Mesodermal cell (in vitro differentiated cells): Measurements from ENCODE around the gene FAM9C. TPM values are rescaled to one million over a fixed set of nuclear protein-coding genes. Genes with fewer than 3 reads are reported as not detected.
"Not testable (repeated sequence)": the region's sequence is repeated elsewhere in the genome, so short reads cannot be mapped to it uniquely, and the experiment has no call there.

ENCODE experiments used
- H3K27ac ChIP-seq: 2 replicates; pipeline ENCODE4 v1.7.0; 2013; ENCODE audit warnings: mild to moderate bottlenecking, low read depth, low read length, moderate library complexity; ENCODE audit not compliant: severe bottlenecking
- H3K36me3 ChIP-seq: 2 replicates; pipeline ENCODE4 v1.7.1; 2013; ENCODE audit warnings: mild to moderate bottlenecking, low read length, moderate library complexity; ENCODE audit not compliant: control insufficient read depth, insufficient read depth
- H3K4me1 ChIP-seq: one replicate; pipeline ENCODE4 v1.7.1; 2013; ENCODE audit warnings: mild to moderate bottlenecking, low read length; ENCODE audit not compliant: insufficient read depth, control insufficient read depth, poor library complexity, severe bottlenecking
- H3K4me3 ChIP-seq: 2 replicates; pipeline ENCODE4 v1.7.0; 2013; ENCODE audit warnings: low read length, control low read depth, mild to moderate bottlenecking; ENCODE audit not compliant: insufficient read depth, poor library complexity, severe bottlenecking; ENCODE audit errors: extremely low read depth
- H3K9me3 ChIP-seq: 2 replicates; pipeline ENCODE4 v1.7.1; 2013; ENCODE audit warnings: mild to moderate bottlenecking, low read length, moderate library complexity; ENCODE audit not compliant: control insufficient read depth
- WGBS, 2 experiments: methylation state at CpG; one replicate each; pipeline ENCODE4 v1.1.5; 2013; ENCODE audit warnings: missing lambda C conversion rate in 2 of 2; ENCODE audit not compliant: insufficient coverage in 2 of 2; 5-methylcytosine and 5-hydroxymethylcytosine counted together
- polyA plus RNA-seq, 2 experiments: library from polyadenylated mRNA; stranded (reverse); fragments of 50-300 nt; gene quantifications; one replicate each; pipeline ENCODE4 v1.2.3, GENCODE V29; 2013

FAM9C gene
- polyA plus RNA-seq (2013, experiment 1 of 2), result not detected
- polyA plus RNA-seq (2013, experiment 2 of 2), result not detected

GRCh38 chrX:13044441-13044840 lies at the start of gene FAM9C:
Gene FAM9C, minus strand, starts transcription at chrX:13044620. Its CDS starts 831 bp downstream, at chrX:13043789.
- Histone ChIP-seq H3K27ac (no peak within 1 kb of the TSS), H3K9me3 (no peaks in the 10 kb centered on the region), H3K4me3 (no peak within 1 kb of the TSS), H3K4me1 (no peaks in the 10 kb centered on the region), H3K36me3 (no peaks in the 10 kb centered on the region)
- 87% methylated on average over 10 of the region's 21 CpGs; no CpG with 5 or more reads in 1 of the 2 experiments for WGBS, 2 experiments

GRCh38 chrX:13093529-13094140 lies 49.2 kb upstream of the FAM9C start:
- H3K27ac ChIP-seq, result no peak overlapping the region
- 94% methylated on average over 2 of the region's 6 CpGs; no CpG with 5 or more reads in 1 of the 2 experiments for WGBS, 2 experiments
- no peak overlapping the region for H3K4me3 ChIP-seq
- H3K36me3 ChIP-seq, result no peaks in the 10 kb centered on the region
- H3K9me3 ChIP-seq, result peaks cover 6% of the 10 kb centered on the region
- H3K4me1 ChIP-seq, result peaks cover 15% of the 10 kb centered on the region

- Histone ChIP-seq H3K4me3 (no peak overlapping the region), H3K4me1 (peaks cover 15% of the 10 kb centered on the region), H3K9me3 (no peaks in the 10 kb centered on the region), H3K27ac (no peak overlapping the region), H3K36me3 (no peaks in the 10 kb centered on the region)
- 98 to 100% methylated on average over 3 to 6 of the region's 7 CpGs for WGBS, 2 experiments
Observed at GRCh38 chrX:13092455-13092941, 48.1 kb upstream of the FAM9C start.

GRCh38 chrX:13091111-13091765 lies 46.8 kb upstream of the FAM9C start:
- H3K4me1 ChIP-seq, result peaks cover 15% of the 10 kb centered on the region
- WGBS, 2 experiments, result 60% methylated on average over 1 of the region's 6 CpGs; no CpG with 5 or more reads in 1 of the 2 experiments
- H3K27ac ChIP-seq, result no peak overlapping the region
- H3K36me3 ChIP-seq, result no peaks in the 10 kb centered on the region
- no peak overlapping the region for H3K4me3 ChIP-seq
- H3K9me3 ChIP-seq, result no peaks in the 10 kb centered on the region

- WGBS, 2 experiments, result 90 to 93% methylated on average over 4 to 5 of the region's 14 CpGs
- Histone ChIP-seq H3K4me1 (peaks cover 11% of the 10 kb centered on the region), H3K36me3 (no peaks in the 10 kb centered on the region), H3K4me3 (no peak overlapping the region), H3K27ac (no peak overlapping the region), H3K9me3 (no peaks in the 10 kb centered on the region)
Observed at GRCh38 chrX:13090339-13091110, 46.1 kb upstream of the FAM9C start.

GRCh38 chrX:13090027-13090338 lies 45.6 kb upstream of the FAM9C start:
- no peak overlapping the region for H3K27ac ChIP-seq
- H3K9me3 ChIP-seq, result no peaks in the 10 kb centered on the region
- H3K4me3 ChIP-seq, result no peak overlapping the region
- peaks cover 6% of the 10 kb centered on the region for H3K4me1 ChIP-seq
- WGBS, 2 experiments, result 100% methylated on average over 1 of the region's 1 CpG; no CpG with 5 or more reads in 1 of the 2 experiments
- no peaks in the 10 kb centered on the region for H3K36me3 ChIP-seq

GRCh38 chrX:13088156-13088487 lies 43.7 kb upstream of the FAM9C start:
- Histone ChIP-seq H3K9me3 (no peaks in the 10 kb centered on the region), H3K4me3 (no peak overlapping the region), H3K4me1 (peaks cover 2% of the 10 kb centered on the region), H3K27ac (no peak overlapping the region), H3K36me3 (no peaks in the 10 kb centered on the region)
- WGBS, 2 experiments, result no CpG with 5 or more reads among the region's 5 CpGs

GRCh38 chrX:13087322-13088155 lies 43.1 kb upstream of the FAM9C start:
- H3K4me1 ChIP-seq, result peaks cover 2% of the 10 kb centered on the region
- no peak overlapping the region for H3K4me3 ChIP-seq
- H3K27ac ChIP-seq, result no peak overlapping the region
- no peaks in the 10 kb centered on the region for H3K9me3 ChIP-seq
- WGBS, 2 experiments, result no CpG with 5 or more reads among the region's 10 CpGs
- no peaks in the 10 kb centered on the region for H3K36me3 ChIP-seq

- not testable (repeated sequence) for H3K27ac ChIP-seq, H3K9me3 ChIP-seq, H3K4me1 ChIP-seq, H3K4me3 ChIP-seq, H3K36me3 ChIP-seq
- 73 to 100% methylated on average over 1 to 2 of the region's 8 CpGs for WGBS, 2 experiments
Observed at GRCh38 chrX:13086793-13087321, 42.4 kb upstream of the FAM9C start.

- no peak overlapping the region for H3K27ac ChIP-seq
- no CpG with 5 or more reads among the region's 2 CpGs for WGBS, 2 experiments
- peaks cover 2% of the 10 kb centered on the region for H3K4me1 ChIP-seq
- no peaks in the 10 kb centered on the region for H3K36me3 ChIP-seq
- no peak overlapping the region for H3K4me3 ChIP-seq
- no peaks in the 10 kb centered on the region for H3K9me3 ChIP-seq
Observed at GRCh38 chrX:13086076-13086475, 41.7 kb upstream of the FAM9C start.
